Effector memory CD8-positive, alpha-beta T cell (primary cell): ENCODE measurements around the gene ZNF804B.
"Not testable (repeated sequence)": the region's sequence is repeated elsewhere in the genome, so short reads cannot be mapped to it uniquely, and the experiment has no call there.

Experiments
- ATAC-seq: fragments of 150-1000 bp; cut with Tn5 transposase; replicated peaks from 2 replicates; pipeline ENCODE4 v1.10.0; 2021; ENCODE audit warnings: mild to moderate bottlenecking, moderate library complexity
- DNase-seq, 3 experiments: peaks; one replicate each; pipeline ENCODE4 v3.0.0; 2021
- H3K27ac Mint-ChIP-seq, 2 donors: one replicate each; pipeline ENCODE4 v1.8.0; 2022; ENCODE audit warnings: mild to moderate bottlenecking in 2 of 2, mixed read lengths in 2 of 2, moderate library complexity in 2 of 2
- H3K27me3 Mint-ChIP-seq, 2 donors: one replicate each; pipeline ENCODE4 v1.8.0; 2022; ENCODE audit warnings: mixed read lengths in 2 of 2
- H3K36me3 Mint-ChIP-seq: one replicate; pipeline ENCODE4 v1.8.0; 2022; ENCODE audit warnings: mild to moderate bottlenecking, moderate library complexity, mixed read lengths; ENCODE audit not compliant: insufficient read depth
- H3K4me1 Mint-ChIP-seq, 2 donors: one replicate each; pipeline ENCODE4 v1.8.0; 2022; ENCODE audit warnings: low read depth in 2 of 2, mixed read lengths in 2 of 2
- H3K4me3 Mint-ChIP-seq, 2 donors: one replicate each; pipeline ENCODE4 v1.8.0; 2022; ENCODE audit warnings: mild to moderate bottlenecking in 2 of 2, mixed read lengths in 2 of 2, moderate library complexity in 2 of 2
- H3K9me3 Mint-ChIP-seq, 2 donors: one replicate each; pipeline ENCODE4 v1.8.0; 2022; ENCODE audit warnings: mixed read lengths in 2 of 2

The ZNF804B gene

GRCh38 chr7:89223900-89224395, 464.4 kb downstream of the ZNF804B start:
- H3K4me3 Mint-ChIP-seq = no peak overlapping the region
- ATAC-seq (no peak), DNase-seq (no peak)
- peaks cover 11% of the 10 kb centered on the region in 2 donors for H3K9me3 Mint-ChIP-seq
- H3K36me3 Mint-ChIP-seq = no peaks in the 10 kb centered on the region
- no peaks in the 10 kb centered on the region for H3K27me3 Mint-ChIP-seq
- no peaks in the 10 kb centered on the region for H3K4me1 Mint-ChIP-seq
- no peak overlapping the region for H3K27ac Mint-ChIP-seq

GRCh38 chr7:89228688-89229171, 469.2 kb downstream of the ZNF804B start:
- not testable (repeated sequence) for H3K27ac Mint-ChIP-seq, H3K36me3 Mint-ChIP-seq, H3K27me3 Mint-ChIP-seq, H3K4me3 Mint-ChIP-seq, H3K4me1 Mint-ChIP-seq, DNase-seq, H3K9me3 Mint-ChIP-seq, ATAC-seq

DNA sequence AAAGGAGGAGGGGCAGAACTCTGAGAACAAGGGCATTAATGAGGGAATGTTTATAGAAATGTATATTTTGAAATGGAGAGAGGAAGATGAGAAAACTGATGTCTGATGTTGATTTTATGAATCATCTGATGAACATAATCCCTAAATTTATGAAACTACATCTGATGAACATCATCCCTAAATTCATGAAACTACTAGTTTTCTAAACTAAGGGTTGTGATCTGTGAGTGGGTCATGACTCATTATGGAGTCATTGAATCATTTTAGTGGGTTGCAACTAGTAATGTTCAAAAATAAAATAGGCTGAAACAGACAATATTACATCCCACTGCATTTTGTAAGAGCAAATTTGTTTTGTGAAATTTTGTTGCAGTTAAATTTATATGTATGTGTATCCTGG, 478.7 kb downstream of the ZNF804B start:
- no peak for ATAC-seq
- H3K4me3 Mint-ChIP-seq = no peak overlapping the region
- no peaks in the 10 kb centered on the region for H3K27me3 Mint-ChIP-seq
- H3K4me1 Mint-ChIP-seq = no peaks in the 10 kb centered on the region
- no peak overlapping the region for H3K27ac Mint-ChIP-seq
- no peaks in the 10 kb centered on the region for H3K36me3 Mint-ChIP-seq
- peaks cover 7 to 8% of the 10 kb centered on the region in 2 donors for H3K9me3 Mint-ChIP-seq
- no peak for DNase-seq

- DNase-seq (no peak), ATAC-seq (no peak)
- no peaks in the 10 kb centered on the region for H3K4me1 Mint-ChIP-seq
- H3K9me3 Mint-ChIP-seq = peaks cover 5 to 12% of the 10 kb centered on the region in 2 donors
- no peaks in the 10 kb centered on the region for H3K27me3 Mint-ChIP-seq
- H3K4me3 Mint-ChIP-seq = no peak overlapping the region
- H3K36me3 Mint-ChIP-seq = no peaks in the 10 kb centered on the region
- no peak overlapping the region for H3K27ac Mint-ChIP-seq
These were observed 486.7 kb downstream of the ZNF804B start for GRCh38 chr7:89246196-89246595.

- no peak for DNase-seq
- Mint-ChIP-seq H3K9me3 (peaks cover 5 to 15% of the 10 kb centered on the region in 2 donors), H3K27ac (no peak overlapping the region), H3K36me3 (no peaks in the 10 kb centered on the region), H3K4me1 (no peaks in the 10 kb centered on the region), H3K27me3 (no peaks in the 10 kb centered on the region), H3K4me3 (no peak overlapping the region)
- no peak for ATAC-seq
These were observed 487.7 kb downstream of the ZNF804B start for GRCh38 chr7:89247207-89247606.

DNA sequence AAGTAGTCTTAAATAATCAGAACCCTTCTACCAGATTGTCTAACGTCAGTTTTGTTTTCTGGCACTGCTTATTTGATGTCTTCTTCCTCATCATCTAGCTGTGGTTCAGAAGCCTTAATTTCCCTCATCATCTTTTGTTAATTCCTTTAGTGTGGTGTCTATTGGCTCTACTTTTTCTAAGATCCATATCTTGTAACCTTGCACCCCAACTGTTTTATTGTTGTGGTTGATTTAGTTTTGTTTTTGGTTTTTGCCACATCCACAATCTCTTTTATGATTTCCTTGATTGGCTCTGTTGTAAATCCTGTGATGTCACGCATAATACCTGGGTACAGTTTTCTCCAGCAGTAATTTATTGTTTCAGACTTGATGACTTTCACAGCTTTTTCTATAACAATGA, 499.6 kb downstream of the ZNF804B start:
- H3K36me3 Mint-ChIP-seq = no peaks in the 10 kb centered on the region
- no peaks in the 10 kb centered on the region for H3K4me1 Mint-ChIP-seq
- H3K4me3 Mint-ChIP-seq = no peak overlapping the region
- H3K9me3 Mint-ChIP-seq = peaks cover 0 to 5% of the 10 kb centered on the region in 2 donors
- ATAC-seq = no peak
- H3K27me3 Mint-ChIP-seq = no peaks in the 10 kb centered on the region
- DNase-seq = no peak
- H3K27ac Mint-ChIP-seq = no peak overlapping the region

- peaks cover 0 to 8% of the 10 kb centered on the region in 2 donors for H3K9me3 Mint-ChIP-seq
- no peaks in the 10 kb centered on the region for H3K27me3 Mint-ChIP-seq
- H3K36me3 Mint-ChIP-seq = no peaks in the 10 kb centered on the region
- no peaks in the 10 kb centered on the region for H3K4me1 Mint-ChIP-seq
- H3K4me3 Mint-ChIP-seq = no peak overlapping the region
- no peak for DNase-seq
- H3K27ac Mint-ChIP-seq = no peak overlapping the region
- ATAC-seq = no peak
These were observed 504.6 kb downstream of the ZNF804B start for GRCh38 chr7:89264126-89264525.

DNA sequence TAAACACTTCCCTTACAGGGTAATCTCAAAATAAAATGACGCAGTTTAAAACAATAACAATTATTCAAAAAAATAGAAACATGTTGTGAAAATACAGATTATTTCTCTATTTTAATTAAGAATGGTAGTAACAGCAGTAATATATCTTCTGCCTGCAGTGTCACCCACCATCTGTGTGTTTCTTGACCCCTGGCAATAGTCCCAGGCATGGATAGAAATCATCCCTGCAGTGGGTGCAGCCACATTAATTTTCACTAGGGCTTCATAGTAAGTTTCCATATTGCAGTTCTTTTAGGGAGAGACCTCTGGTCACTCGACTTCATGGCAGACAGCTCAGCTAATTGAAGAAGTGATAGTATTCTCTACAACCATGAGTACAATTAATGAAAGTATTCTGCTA, 506.1 kb downstream of the ZNF804B start:
- H3K4me3 Mint-ChIP-seq = no peak overlapping the region
- no peaks in the 10 kb centered on the region for H3K36me3 Mint-ChIP-seq
- no peak for DNase-seq
- no peaks in the 10 kb centered on the region for H3K4me1 Mint-ChIP-seq
- no peak for ATAC-seq
- peaks cover 0 to 8% of the 10 kb centered on the region in 2 donors for H3K9me3 Mint-ChIP-seq
- no peaks in the 10 kb centered on the region for H3K27me3 Mint-ChIP-seq
- no peak overlapping the region for H3K27ac Mint-ChIP-seq

DNA sequence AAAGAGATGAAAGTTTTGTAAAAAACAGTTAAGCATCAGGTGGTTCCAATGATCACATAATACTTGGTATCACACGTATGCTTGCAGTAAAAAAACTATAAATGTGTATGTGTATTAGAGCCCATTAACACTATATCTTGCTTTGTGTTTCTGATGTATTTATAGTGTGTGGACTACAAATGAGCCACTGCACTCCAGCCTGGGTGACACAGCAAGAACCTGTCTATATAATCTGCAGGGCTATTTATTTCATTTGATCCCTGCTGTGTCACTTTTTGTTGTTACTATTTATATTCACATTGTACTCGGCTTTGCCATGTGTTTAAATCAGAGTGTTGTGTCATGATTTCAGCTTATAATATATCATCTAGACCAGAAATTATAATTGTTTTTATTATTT, 523.8 kb downstream of the ZNF804B start:
- Mint-ChIP-seq H3K4me3 (no peak overlapping the region), H3K27me3 (no peaks in the 10 kb centered on the region), H3K9me3 (peaks cover 0 to 5% of the 10 kb centered on the region in 2 donors), H3K27ac (no peak overlapping the region), H3K36me3 (peaks cover 6% of the 10 kb centered on the region), H3K4me1 (no peaks in the 10 kb centered on the region)
- DNase-seq (no peak), ATAC-seq (no peak)

GRCh38 chr7:89308535-89308934, 549.0 kb downstream of the ZNF804B start:
- H3K27me3 Mint-ChIP-seq = no peaks in the 10 kb centered on the region
- H3K27ac Mint-ChIP-seq = no peak overlapping the region
- ATAC-seq (no peak), DNase-seq (no peak)
- peaks cover 4 to 7% of the 10 kb centered on the region in 2 donors for H3K9me3 Mint-ChIP-seq
- no peaks in the 10 kb centered on the region for H3K4me1 Mint-ChIP-seq
- no peaks in the 10 kb centered on the region for H3K36me3 Mint-ChIP-seq
- H3K4me3 Mint-ChIP-seq = no peak overlapping the region

DNA sequence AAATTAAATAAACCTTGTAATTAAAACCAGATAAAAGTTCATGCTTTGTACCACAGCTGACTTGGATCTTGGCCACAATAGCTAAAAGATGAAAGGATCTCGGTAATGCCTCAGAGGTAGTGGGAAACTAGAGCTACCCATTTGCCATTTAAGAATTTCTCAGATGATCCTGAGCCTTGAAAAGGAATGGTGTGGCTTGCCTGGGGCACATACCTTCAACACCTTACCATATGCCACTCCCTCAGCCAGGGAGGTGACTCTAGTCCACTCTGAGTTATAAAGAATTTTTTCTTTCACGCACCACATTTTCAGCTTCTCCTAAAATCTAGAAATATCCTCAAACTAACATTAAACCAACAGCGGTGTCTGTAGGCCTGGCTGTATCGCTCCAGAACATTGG, 552.4 kb downstream of the ZNF804B start:
- H3K27me3 Mint-ChIP-seq = no peaks in the 10 kb centered on the region
- DNase-seq (no peak), ATAC-seq (no peak)
- peaks cover 3 to 9% of the 10 kb centered on the region in 2 donors for H3K9me3 Mint-ChIP-seq
- H3K4me1 Mint-ChIP-seq = no peaks in the 10 kb centered on the region
- H3K36me3 Mint-ChIP-seq = no peaks in the 10 kb centered on the region
- no peak overlapping the region for H3K4me3 Mint-ChIP-seq
- no peak overlapping the region for H3K27ac Mint-ChIP-seq

DNA sequence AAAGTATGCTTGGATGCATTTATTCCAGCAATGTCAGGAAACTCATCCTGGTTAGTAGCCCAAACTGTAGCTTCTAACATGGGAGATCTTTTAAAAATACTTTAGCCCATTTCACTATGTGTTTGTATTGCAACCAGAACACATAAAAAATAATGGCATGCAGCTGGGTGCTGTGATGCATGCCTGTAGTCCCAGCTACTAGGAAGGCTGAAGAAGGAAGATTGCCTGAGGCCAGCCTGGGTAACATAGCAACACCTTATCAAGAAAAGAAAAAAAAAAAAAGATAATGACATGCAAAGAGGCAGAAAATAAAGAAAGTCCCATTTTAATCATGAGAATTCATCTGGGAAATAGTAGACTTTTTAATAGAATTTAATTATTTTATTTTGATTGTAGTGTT, 553.1 kb downstream of the ZNF804B start:
- H3K27me3 Mint-ChIP-seq = no peaks in the 10 kb centered on the region
- H3K27ac Mint-ChIP-seq = no peak overlapping the region
- H3K4me3 Mint-ChIP-seq = no peak overlapping the region
- ATAC-seq = no peak
- peaks cover 10 to 15% of the 10 kb centered on the region in 2 donors for H3K9me3 Mint-ChIP-seq
- no peaks in the 10 kb centered on the region for H3K4me1 Mint-ChIP-seq
- no peak for DNase-seq
- H3K36me3 Mint-ChIP-seq = no peaks in the 10 kb centered on the region

DNA sequence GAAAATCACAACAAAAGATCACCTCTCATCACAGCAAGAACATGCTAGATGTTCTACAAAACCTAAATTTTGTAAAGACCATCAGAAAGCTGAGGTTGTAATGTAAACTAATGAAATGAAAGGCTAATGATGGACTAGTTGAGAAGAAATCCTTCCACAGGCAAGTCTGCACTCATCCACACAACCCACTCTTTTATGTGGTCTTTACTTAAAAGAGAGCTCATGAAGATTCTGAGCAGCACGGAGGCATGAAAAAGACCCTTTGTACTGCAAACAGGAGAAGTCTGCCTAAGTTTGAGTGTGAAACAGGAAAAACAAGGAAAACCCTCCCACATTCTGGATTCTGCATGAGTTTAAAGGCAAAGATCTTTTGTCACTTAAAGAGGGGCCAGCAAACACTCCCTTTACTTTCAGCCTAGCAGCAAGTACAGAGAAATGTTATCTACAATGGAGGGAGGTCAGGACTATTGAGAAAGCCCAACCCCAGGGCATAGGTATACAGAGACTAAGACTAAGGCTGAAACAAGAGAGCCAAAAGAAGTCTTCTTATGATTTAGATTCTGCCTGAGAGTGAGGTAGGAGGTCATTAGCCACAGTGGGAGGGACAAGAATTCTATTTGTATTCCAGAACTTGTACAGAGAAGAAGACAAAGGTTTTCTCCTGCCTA, 557.2 kb downstream of the ZNF804B start:
- Mint-ChIP-seq H3K9me3 (peaks cover 11 to 14% of the 10 kb centered on the region in 2 donors), H3K4me3 (no peak overlapping the region), H3K27me3 (no peaks in the 10 kb centered on the region), H3K36me3 (no peaks in the 10 kb centered on the region), H3K4me1 (no peaks in the 10 kb centered on the region), H3K27ac (no peak overlapping the region)
- no peak for DNase-seq
- no peak for ATAC-seq

- Mint-ChIP-seq H3K36me3 (no peaks in the 10 kb centered on the region), H3K9me3 (peaks cover 10 to 31% of the 10 kb centered on the region in 2 donors), H3K27me3 (no peaks in the 10 kb centered on the region), H3K4me1 (no peaks in the 10 kb centered on the region), H3K4me3 (no peak overlapping the region), H3K27ac (no peak overlapping the region)
- no peak for DNase-seq
- no peak for ATAC-seq
These were observed 572.5 kb downstream of the ZNF804B start for GRCh38 chr7:89332026-89332425.
